ENCODE results near the gene FRK. TPM values are rescaled to one million over a fixed set of nuclear protein-coding genes. Genes with fewer than 3 reads are reported as not detected.
"Not testable (repeated sequence)": the region's sequence is repeated elsewhere in the genome, so short reads cannot be mapped to it uniquely, and the experiment has no call there.

FRK gene
- total and polyA plus RNA-seq, 3 donors from 2014 or later: 1.5 to 3.7 (median 2.5) TPM

DNA sequence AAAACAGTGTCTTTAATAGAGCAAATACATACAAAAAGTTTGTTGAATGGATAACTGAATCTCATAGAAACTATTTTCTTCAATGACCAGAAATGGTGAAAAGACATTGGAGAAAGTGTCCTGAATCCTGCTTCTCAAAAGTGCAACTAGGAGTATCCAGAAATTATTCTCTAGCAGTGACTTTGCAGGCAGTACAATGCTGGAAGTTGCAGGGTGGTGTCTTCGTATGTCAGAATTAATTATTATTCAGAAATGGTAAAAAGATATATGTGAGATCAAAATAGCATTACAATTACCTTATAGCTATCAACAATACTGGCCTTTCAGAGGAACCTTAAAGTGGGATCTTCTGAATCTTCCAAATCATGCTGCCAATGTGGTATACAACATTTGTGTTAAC, 10.0 kb downstream of the FRK start:
- no peaks in the 10 kb centered on the region for H3K27me3 ChIP-seq
- 85 to 90% methylated on average over 1 of the region's 1 CpG for WGBS, 2 donors
- intact Hi-C loops (cut with DNase I; ENCODE audit: low total_unique reads): no loop called here
- no peaks in the 10 kb centered on the region for H3K9me3 ChIP-seq
- H3K27ac ChIP-seq: no peak overlapping the region
- H3K36me3 ChIP-seq (ENCODE audit: low read depth, missing control alignments): no peaks in the 10 kb centered on the region
- no peaks in the 10 kb centered on the region for H3K4me1 ChIP-seq
- DNase-seq: no peak
- no peak overlapping the region for H3K4me3 ChIP-seq
- no peak for TF ChIP-seq POLR2A (IDR thresholded peaks at IDR 0.05)
- no peak for TF ChIP-seq CTCF (IDR thresholded peaks at IDR 0.05)

GRCh38 chr6:116049321-116049720, 11.4 kb downstream of the FRK start:
- 85 to 91% methylated on average over 1 of the region's 1 CpG for WGBS, 2 donors
- intact Hi-C loops (cut with DNase I; ENCODE audit: low total_unique reads): no loop called here
- Histone ChIP-seq H3K4me1 (no peaks in the 10 kb centered on the region), H3K36me3 (ENCODE audit: low read depth, missing control alignments) (no peaks in the 10 kb centered on the region), H3K27ac (no peak overlapping the region), H3K9me3 (no peaks in the 10 kb centered on the region), H3K4me3 (no peak overlapping the region), H3K27me3 (no peaks in the 10 kb centered on the region)
- TF ChIP-seq POLR2A (IDR thresholded peaks at IDR 0.05) (no peak), CTCF (IDR thresholded peaks at IDR 0.05) (no peak)
- no peak for DNase-seq

DNA sequence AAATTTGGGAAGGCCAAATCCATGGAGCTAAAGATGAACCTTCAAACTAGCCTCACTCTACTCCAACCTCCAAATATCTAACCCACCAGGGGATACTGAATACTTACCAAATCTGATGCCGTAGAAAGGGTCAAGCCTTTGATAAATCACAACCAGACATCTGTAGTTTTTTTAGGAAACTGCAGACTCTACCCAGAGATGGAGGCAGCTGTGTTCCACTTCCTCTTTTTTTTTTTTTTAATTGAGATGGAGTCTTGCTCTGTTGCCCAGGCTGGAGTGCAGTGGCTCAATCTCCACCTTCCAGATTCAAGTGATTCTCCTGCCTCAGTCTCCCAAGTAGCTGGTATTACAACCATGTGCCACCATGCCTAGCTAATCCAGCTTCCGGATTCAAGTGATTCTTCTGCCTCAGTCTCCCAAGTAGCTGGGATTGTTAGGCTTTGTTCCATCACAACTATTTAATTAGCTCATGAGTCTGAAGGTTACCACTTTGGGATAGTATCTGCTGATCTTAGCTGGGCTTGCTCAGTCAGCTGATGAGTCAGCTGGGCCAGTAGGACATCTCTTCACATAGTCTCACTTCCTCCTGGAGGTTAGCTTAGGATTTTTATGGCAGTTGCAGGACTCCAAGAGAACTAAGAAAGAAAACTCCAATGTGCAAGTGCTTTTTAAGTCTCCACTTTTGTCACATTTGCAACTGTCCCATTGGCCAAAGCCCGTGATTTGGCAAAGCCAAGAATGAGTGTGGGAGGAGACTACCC, 13.3 kb downstream of the FRK start:
- H3K36me3 ChIP-seq (ENCODE audit: low read depth, missing control alignments): no peaks in the 10 kb centered on the region
- no peaks in the 10 kb centered on the region for H3K4me1 ChIP-seq
- no peak overlapping the region for H3K27ac ChIP-seq
- no peaks in the 10 kb centered on the region for H3K9me3 ChIP-seq
- no peak for TF ChIP-seq POLR2A (IDR thresholded peaks at IDR 0.05)
- no peak for TF ChIP-seq CTCF (IDR thresholded peaks at IDR 0.05)
- 87 to 88% methylated on average over 3 of the region's 3 CpGs for WGBS, 2 donors
- no peaks in the 10 kb centered on the region for H3K27me3 ChIP-seq
- intact Hi-C loops (cut with DNase I; ENCODE audit: low total_unique reads): no loop called here
- H3K4me3 ChIP-seq: no peak overlapping the region
- no peak for DNase-seq

DNA sequence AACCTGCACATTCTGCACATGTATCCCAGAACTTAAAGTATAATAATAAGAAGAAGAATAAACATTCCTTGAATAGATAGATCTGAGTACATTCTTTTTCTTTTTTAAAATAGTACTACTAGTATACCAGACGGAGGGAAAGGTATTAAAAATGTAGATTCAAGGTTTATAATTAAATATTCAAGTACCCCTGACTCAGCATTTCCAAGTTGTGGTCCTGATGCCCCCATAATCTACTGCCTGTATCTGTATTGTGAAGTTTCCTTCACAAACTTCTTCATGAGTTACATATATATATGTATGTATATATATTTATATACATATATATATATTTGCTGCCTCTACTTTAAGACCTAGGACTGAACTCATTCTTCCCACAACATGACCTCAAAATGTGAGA, 14.0 kb downstream of the FRK start:
- H3K27ac ChIP-seq: no peak overlapping the region
- WGBS, 2 donors: 0% methylated on average over 1 of the region's 1 CpG
- no peaks in the 10 kb centered on the region for H3K36me3 ChIP-seq (ENCODE audit: low read depth, missing control alignments)
- no peaks in the 10 kb centered on the region for H3K9me3 ChIP-seq
- intact Hi-C loops (cut with DNase I; ENCODE audit: low total_unique reads): no loop called here
- no peaks in the 10 kb centered on the region for H3K4me1 ChIP-seq
- TF ChIP-seq POLR2A (IDR thresholded peaks at IDR 0.05): no peak
- no peak for TF ChIP-seq CTCF (IDR thresholded peaks at IDR 0.05)
- H3K27me3 ChIP-seq: no peaks in the 10 kb centered on the region
- no peak overlapping the region for H3K4me3 ChIP-seq
- DNase-seq: no peak

DNA sequence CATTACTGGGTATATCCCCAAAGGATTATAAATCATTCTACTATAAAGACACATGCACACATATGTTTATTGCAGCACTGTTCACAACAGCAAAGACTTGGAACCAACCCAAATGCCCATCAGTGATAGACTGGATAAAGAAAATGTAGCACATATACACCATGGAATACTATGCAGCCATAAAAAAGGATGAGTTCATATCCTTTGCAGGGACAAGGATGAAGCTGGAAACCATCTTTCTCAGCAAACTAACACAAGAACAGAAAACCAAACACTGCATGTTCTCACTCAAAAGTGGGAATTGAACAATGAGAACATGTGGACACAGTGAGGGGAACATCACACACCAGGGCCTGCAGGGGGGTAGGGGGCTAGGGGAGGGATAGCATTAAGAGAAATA, 14.4 kb downstream of the FRK start:
- H3K36me3 ChIP-seq (ENCODE audit: low read depth, missing control alignments); intact Hi-C loops (cut with DNase I; ENCODE audit: low total_unique reads); H3K4me1 ChIP-seq; DNase-seq; H3K9me3 ChIP-seq; H3K27me3 ChIP-seq; H3K27ac ChIP-seq; H3K4me3 ChIP-seq: not testable (repeated sequence)

Data from testis (tissue), 3 donors.